Glomerular visceral epithelial cell (primary cell): ENCODE results near the gene PADI4.
A peak's percentile ranks its signal among the peaks of the same experiment; 100 is the strongest.

Experiments used
- DNase-seq: peaks from one replicate; pipeline ENCODE4 v3.0.0-alpha.2; 2016; ENCODE audit errors: extremely low spot score

PADI4 gene

GRCh38 chr1:17350083-17350482, 42.1 kb downstream of the PADI4 start:
- no peak for DNase-seq

- no peak for DNase-seq
These were observed 43.0 kb downstream of the PADI4 start for GRCh38 chr1:17350928-17351446.

DNA sequence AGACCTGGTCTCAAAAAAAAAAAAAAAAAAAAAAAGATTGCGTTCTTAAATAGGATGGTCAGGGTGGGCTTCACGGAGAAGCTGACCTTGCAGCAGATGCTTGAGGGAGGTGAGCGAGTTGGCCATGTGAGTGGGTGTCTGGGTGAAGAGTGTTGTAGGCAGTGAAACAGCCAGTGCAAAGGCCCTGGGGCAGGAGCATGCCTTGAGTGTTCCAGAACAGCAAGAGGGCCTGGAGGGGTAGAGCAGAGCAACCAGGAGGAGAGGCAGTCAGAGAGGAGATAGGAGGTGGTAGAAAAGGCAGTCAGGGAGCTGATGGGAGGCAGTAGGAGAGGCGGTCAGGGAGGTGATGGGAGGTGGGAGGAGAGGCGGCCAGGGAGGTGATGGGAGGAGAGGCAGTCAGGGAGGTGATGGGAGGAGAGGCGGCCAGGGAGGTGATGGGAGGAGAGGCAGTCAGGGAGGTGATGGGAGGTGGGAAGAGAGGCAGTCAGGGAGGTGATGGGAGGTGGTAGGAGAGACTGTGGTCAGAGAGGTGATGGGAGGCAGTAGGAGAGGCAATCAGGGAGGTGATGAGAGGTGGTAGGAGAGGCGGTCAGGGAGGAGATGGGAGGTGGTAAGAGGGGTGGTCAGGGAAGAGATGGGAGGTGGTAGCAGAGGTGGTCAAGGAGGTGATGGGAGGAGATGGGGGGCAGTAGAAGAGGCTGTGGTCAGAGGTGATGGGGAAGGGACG, 43.8 kb downstream of the PADI4 start:
- DNase-seq = no peak

GRCh38 chr1:17352419-17352909, 44.5 kb downstream of the PADI4 start:
- no peak for DNase-seq

DNA sequence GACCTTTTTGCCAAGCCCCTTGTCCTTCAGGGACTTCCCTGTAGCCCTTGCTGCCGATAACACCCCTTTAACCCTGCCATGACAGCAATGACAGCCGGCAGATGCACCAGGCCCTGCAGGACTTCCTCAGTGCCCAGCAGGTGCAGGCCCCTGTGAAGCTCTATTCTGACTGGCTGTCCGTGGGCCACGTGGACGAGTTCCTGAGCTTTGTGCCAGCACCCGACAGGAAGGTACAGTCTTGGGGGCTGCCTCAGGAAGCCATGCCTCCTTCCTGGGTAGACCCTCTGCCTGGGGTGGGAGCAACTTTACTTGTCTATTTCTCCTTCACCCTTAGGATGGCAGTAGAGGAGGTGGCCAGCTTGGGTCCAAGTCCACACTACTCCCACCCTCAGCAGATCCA, 47.9 kb downstream of the PADI4 start:
- no peak for DNase-seq

DNA sequence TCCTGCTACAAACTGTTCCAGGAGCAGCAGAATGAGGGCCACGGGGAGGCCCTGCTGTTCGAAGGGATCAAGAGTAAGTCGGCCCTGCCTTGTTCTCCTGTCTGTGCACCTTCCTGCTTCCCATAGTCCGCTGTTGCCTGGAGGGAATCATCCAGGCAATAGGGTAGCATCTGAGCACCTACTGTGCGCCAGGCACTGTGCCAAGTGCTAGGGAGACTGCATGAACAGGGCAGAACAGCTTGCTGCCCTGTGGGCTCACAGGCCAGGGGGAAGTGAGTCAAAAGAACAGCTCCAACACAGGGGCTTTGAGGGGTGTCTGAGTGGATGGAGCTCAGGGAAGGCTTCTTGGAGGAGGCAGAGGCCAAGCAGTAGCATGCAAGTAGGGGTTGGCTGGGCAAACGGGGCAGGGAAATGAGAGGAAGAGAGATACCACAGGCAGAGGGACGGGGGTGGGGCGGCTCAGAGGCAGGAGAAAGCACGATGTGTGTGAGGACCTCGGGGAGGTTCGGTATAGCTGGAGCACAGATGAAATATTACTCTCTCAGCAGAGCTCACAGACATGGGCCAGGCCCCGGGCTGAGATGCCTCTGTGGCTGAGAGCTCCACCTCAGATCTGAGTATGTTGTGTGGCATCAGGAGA, 48.5 kb downstream of the PADI4 start:
- DNase-seq = no peak

DNA sequence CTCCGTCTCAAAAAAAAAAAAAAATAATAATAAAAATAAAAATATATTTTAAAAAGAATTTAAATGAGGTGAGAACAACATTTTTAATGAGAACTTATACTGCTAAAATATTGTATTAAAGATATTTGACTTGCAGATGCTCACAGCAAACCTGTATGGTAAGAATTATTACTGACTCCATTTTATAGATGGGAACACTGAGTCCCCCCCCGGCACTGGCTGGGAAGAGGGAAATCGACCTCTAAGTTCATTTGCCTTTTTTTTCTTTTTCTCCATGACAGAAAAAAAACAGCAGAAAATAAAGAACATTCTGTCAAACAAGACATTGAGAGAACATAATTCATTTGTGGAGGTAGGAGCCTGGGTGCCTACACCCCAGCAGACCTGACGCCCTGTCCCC, 50.6 kb downstream of the PADI4 start:
- no peak for DNase-seq

GRCh38 chr1:17359031-17359430, 51.0 kb downstream of the PADI4 start:
- DNase-seq = no peak

- no peak for DNase-seq
These were observed 51.8 kb downstream of the PADI4 start for GRCh38 chr1:17359808-17360207.

GRCh38 chr1:17360272-17360956, 52.4 kb downstream of the PADI4 start:
- no peak for DNase-seq

DNA sequence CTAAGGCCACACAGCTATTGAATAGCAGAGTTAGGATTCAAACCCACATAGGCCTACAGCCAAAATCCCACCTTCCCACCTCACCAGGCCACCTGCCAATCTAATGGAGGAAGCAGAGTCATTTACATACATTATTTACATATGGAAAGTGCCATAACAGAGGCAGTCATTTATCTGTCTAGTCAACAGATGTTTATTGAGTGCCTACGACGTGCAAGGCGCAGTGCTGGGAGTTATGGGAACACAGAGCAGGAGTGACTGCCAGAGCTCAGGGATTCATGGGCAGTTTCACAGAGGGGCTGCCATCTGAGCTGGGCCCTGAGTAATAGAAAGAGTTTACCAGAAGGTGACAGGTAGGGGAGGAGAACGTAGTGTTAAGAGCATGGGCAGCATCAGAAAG, 53.7 kb downstream of the PADI4 start:
- no peak for DNase-seq

- no peak for DNase-seq
These were observed 55.4 kb downstream of the PADI4 start for GRCh38 chr1:17363351-17363750.

DNA sequence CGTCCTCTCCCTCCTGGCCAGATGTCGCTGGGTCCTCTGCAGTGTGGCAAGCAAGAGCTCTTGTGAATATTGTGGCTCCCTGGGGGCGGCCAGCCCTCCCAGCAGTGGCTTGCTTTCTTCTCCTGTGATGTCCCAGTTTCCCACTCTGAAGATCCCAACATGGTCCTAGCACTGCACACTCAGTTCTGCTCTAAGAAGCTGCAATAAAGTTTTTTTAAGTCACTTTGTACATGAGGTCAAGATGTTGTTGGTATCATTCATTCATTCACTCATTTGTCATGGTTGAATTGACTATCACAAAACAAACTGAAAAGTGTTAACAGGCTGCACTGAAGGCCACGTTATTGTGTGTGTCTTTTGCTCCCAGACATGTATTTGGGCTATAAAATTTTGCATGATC, 55.8 kb downstream of the PADI4 start:
- DNase-seq = no peak

DNA sequence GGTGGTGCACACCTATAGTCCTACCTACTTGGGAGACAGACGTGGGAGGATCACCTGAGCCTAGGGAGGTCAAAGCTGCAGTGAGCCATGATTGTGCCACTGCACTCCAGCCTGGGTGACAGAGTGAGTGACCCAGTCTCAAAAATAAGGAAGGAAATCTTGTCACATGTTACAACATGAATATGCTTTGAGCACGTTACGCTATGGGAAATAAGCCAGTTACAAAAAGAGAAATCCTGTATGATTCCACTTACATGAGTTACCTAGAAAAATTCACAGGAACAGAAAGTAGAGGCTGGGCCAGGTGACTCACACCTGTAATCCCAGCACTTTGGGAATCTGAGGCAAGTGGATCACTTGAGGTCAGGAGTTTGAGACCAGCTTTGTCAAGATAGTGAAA, 57.3 kb downstream of the PADI4 start:
- DNase-seq = no peak

- peak; percentile 73 for DNase-seq
These were observed 61.5 kb downstream of the PADI4 start for GRCh38 chr1:17369466-17369865.

- DNase-seq = peak; percentile 33
These were observed 62.6 kb downstream of the PADI4 start for GRCh38 chr1:17370618-17371017.

DNA sequence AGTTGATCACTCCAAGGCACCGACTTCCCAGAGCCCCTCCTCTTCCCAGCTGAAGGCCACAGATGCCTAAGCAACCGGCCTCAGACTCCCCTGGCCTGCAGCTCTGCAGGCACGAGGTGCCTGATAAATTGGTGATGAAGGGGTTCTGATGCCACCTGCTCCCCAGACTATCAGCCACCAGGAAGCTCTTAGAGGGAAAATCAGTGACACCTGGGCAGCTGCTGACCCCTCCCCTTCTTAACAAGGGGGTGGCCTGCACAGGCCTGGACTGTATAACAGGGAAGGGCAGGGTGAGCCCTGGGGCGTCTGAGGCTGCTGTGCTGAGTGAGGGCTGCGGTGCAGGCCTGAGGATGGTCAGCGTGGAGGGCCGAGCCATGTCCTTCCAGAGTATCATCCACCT, 63.9 kb downstream of the PADI4 start, which contains the start of gene PADI6:
Gene PADI6 (plus strand): TSS at position 301 of the 400 bp plus-strand sequence. CDS start 50 bp downstream, at position 351.
- DNase-seq = no peak

- no peak for DNase-seq
These were observed 65.0 kb downstream of the PADI4 start for GRCh38 chr1:17372955-17373354.

DNA sequence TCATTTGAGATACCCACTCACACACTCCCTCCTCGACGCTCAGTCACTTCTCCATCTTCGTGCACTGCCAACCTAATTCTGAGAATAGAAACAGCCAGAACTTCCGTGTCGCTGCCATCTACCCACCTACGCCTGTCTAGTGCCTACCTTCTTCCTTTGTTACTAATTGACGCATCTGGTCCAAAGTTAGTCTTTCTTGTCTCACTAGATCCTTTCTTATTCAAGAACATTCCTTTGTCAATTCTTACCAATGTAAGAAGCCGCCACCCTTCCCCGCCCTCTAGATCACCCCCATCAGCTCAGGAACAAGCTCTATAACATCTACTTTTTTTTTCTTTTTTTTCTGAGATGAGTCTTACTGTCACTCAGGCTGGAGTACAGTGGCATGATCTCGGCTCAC, 67.7 kb downstream of the PADI4 start:
- no peak for DNase-seq

DNA sequence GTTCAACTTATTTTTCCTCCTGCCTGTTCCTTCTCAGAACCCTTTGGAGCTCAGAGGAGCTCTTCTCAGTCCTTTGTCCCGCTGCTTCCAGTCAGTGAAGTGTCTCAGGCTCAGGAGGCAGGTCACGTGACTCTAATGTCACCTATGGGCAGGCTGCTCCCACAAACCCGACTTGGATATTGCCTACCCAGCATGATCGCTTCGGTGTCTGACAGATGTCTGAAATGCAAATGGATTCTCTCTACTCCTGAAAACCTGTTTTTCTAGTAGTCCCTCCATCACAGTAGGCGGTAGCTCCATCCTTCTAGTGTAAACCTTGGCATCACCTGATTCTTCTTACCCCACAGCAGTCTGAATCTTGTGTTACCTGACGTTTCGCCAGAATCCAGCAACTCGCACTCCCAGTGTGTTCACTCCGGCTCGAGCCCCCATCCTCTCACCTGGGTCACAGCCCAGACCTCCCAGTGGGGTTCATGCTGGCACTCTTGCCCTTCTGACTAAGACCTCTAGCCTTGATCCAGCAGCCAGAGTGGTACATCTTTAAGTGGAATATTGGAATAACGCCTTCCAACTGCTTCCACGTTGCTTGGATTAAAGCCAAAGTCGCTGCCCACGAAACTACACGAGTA, 69.4 kb downstream of the PADI4 start:
- no peak for DNase-seq

DNA sequence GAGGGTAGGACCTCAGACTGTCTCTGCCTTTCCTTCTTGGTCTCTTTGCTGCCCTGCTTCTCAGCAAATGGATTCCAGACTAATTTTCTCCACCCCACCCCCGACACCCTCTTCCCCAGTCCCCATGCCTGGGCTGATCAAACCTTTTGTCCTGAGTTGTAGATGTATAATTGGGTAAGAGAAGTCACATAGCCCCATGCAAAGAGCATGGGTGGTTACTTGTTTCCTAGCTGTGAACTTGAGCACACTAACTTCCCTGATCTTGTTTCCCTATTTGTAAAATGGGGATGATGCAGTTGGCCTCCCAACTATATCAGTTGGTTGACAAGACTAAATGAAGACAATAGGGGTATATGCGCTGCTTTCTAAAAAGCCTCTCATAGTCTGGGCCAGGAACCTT, 73.2 kb downstream of the PADI4 start:
- no peak for DNase-seq

- no peak for DNase-seq
These were observed 84.3 kb downstream of the PADI4 start for GRCh38 chr1:17392199-17392740.
